SK-N-SH (cell line): ENCODE data around the gene GTF2I. TPM values are rescaled to one million over a fixed set of nuclear protein-coding genes. Genes with fewer than 3 reads are reported as not detected.
"Not testable (repeated sequence)": the region's sequence is repeated elsewhere in the genome, so short reads cannot be mapped to it uniquely, and the experiment has no call there.

Source experiments
- CTCF ChIA-PET: fragments of 300-600, 350-600 bp; formaldehyde crosslinking; extraction: SDS; loops from one replicate; lab custom pipeline; 2021; lab: Yijun Ruan, JAX
- POLR2A ChIA-PET: fragments of 350-600 bp; sonication (Branson Sonifier 250); formaldehyde crosslinking; extraction: SDS; loops from one replicate; lab custom pipeline; 2020; ENCODE audit warnings: antibody characterized with exemption, inconsistent platforms; lab: Yijun Ruan, JAX
- DNase-seq: peaks from one replicate; pipeline ENCODE4 v3.0.0; 2012
- H2AFZ ChIP-seq: fragments of 200-600 bp; sonication (generic); 2 replicates; pipeline ENCODE4 v1.8.1; 2016; ENCODE audit warnings: antibody characterized with exemption, mild to moderate bottlenecking, low read depth
- H3F3A ChIP-seq: fragments of 200-600 bp; sonication (generic); replicated peaks from 2 replicates; pipeline ENCODE3; 2016; ENCODE audit warnings: antibody characterized with exemption, mild to moderate bottlenecking; ENCODE audit not compliant: insufficient read depth
- H3K27ac ChIP-seq, 2 experiments: fragments of 200-500 bp in 1 of 2; fragments of 200-600 bp in 1 of 2; sonication (Bioruptor generic) in 1 of 2; sonication (generic), shearing (Covaris generic) in 1 of 2; 2 replicates each; pipeline versions ENCODE4 v1.5.1 to v1.6.1; 2014 to 2016; ENCODE audit warnings: low read depth in 2 of 2, inconsistent platforms in 1 of 2, low read length in 1 of 2, mild to moderate bottlenecking in 1 of 2, mixed read lengths in 1 of 2
- H3K27me3 ChIP-seq: fragments of 200-600 bp; sonication (generic), shearing (Covaris generic); 2 replicates; pipeline ENCODE4 v1.6.1; 2016; ENCODE audit warnings: mixed run types; ENCODE audit not compliant: insufficient read depth
- H3K36me3 ChIP-seq, 2 experiments: fragments of 200-500 bp in 1 of 2; fragments of 200-600 bp in 1 of 2; sonication (Bioruptor generic) in 1 of 2; sonication (generic) in 1 of 2; replicated peaks in 1 of 2; 2 replicates each; pipeline versions ENCODE3 to v1.5.1; 2014 to 2016; ENCODE audit warnings: low read length in 1 of 2, mild to moderate bottlenecking in 1 of 2; ENCODE audit not compliant: insufficient read depth in 2 of 2, control insufficient read depth in 1 of 2
- H3K4me1 ChIP-seq, 2 experiments: fragments of 200-500 bp in 1 of 2; fragments of 200-600 bp in 1 of 2; sonication (Bioruptor generic) in 1 of 2; sonication (generic), shearing (Covaris generic) in 1 of 2; 2 replicates each; pipeline versions ENCODE4 v1.5.1 to v1.6.1; 2014 to 2016; ENCODE audit warnings: low read depth in 1 of 2, low read length in 1 of 2, mixed run types in 1 of 2; ENCODE audit not compliant: insufficient read depth in 2 of 2, control insufficient read depth in 1 of 2
- H3K4me2 ChIP-seq: fragments of 200-600 bp; sonication (generic), shearing (Covaris generic); 2 replicates; pipeline ENCODE4 v1.6.1; 2017; ENCODE audit warnings: mixed run types
- H3K4me3 ChIP-seq, 2 experiments: fragments of 200-500 bp in 1 of 2; fragments of 200-600 bp in 1 of 2; sonication (Bioruptor generic) in 1 of 2; sonication (generic), shearing (Covaris generic) in 1 of 2; 2 replicates each; pipeline versions ENCODE4 v1.5.1 to v1.8.1; 2014 to 2016; ENCODE audit warnings: low read depth in 2 of 2, inconsistent platforms in 1 of 2, low read length in 1 of 2, mild to moderate bottlenecking in 1 of 2, mixed read lengths in 1 of 2, moderate library complexity in 1 of 2
- H3K79me2 ChIP-seq: fragments of 200-600 bp; sonication (generic); 2 replicates; pipeline ENCODE4 v1.8.1; 2017; ENCODE audit warnings: mild to moderate bottlenecking; ENCODE audit not compliant: insufficient read depth
- H3K9ac ChIP-seq: fragments of 200-600 bp; sonication (generic); 2 replicates; pipeline ENCODE4 v1.6.1; 2017; ENCODE audit warnings: mixed run types
- H3K9me2 ChIP-seq: fragments of 200-600 bp; sonication (generic); 2 replicates; pipeline ENCODE4 v1.6.1; 2017; ENCODE audit warnings: mixed run types
- H3K9me3 ChIP-seq: fragments of 200-600 bp; sonication (generic); 2 replicates; pipeline ENCODE4 v1.6.1; 2017; ENCODE audit warnings: mixed run types, mild to moderate bottlenecking, moderate library complexity
- H4K20me1 ChIP-seq: fragments of 200-600 bp; sonication (generic); 2 replicates; pipeline ENCODE4 v1.6.1; 2017; ENCODE audit warnings: mild to moderate bottlenecking, mixed run types; ENCODE audit not compliant: insufficient read depth
- FOSL2 ChIP-seq: IDR thresholded peaks from 2 replicates; pipeline ENCODE4 v1.4.0; 2012; ENCODE audit warnings: low read depth, mild to moderate bottlenecking, moderate library complexity, borderline replicate concordance
- WGBS: methylation state at CpG from one replicate; pipeline ENCODE4 v1.1.6; 2017; ENCODE audit warnings: low lambda C conversion rate; 5-methylcytosine and 5-hydroxymethylcytosine counted together
- polyA plus RNA-seq, 3 experiments: library from polyadenylated mRNA; depleted of rRNA; stranded (reverse); fragments of >200 nt; gene quantifications; 2 replicates each; pipeline ENCODE4 v1.2.3, GENCODE V29; 2012

The GTF2I gene
- polyA plus RNA-seq, 1 of the 3 experiments (the other 2 are of a cell fraction) = 90.5 TPM

DNA sequence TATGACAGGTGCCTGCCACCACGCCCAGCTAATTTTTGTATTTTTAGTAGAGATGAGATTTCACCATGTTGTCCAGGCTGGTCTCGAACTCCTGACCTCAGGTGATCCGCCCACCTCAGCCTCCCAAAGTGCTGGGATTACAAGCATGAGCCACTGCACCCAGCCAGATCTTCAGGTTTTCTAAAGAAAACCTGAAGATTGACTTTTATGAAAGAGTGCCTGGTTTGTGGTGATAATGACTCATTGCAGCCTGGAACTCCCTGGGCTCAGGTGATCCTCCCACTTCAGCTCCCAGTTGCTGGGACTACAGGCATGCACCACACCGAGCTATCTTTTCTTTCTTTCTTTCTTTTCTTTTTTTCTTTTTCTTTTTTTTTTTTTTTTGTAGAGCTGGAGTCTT is 141.1 kb downstream of the GTF2I start:
- DNase-seq, H3K9me3 ChIP-seq, H4K20me1 ChIP-seq, H3K27me3 ChIP-seq, H3K36me3 ChIP-seq, CTCF ChIA-PET, H3K9ac ChIP-seq, H3K79me2 ChIP-seq, H3K9me2 ChIP-seq, H2AFZ ChIP-seq, H3K4me1 ChIP-seq, H3F3A ChIP-seq, H3K4me3 ChIP-seq, H3K27ac ChIP-seq, POLR2A ChIA-PET, H3K4me2 ChIP-seq: not testable (repeated sequence)
- peak; percentile 12; the same call in 1 of the 2 replicates for TF ChIP-seq FOSL2
- WGBS = 39% methylated on average over 1 of the region's 4 CpGs

Other genes starting within 250 kb of the GTF2I start
- gene GTF2IRD1, start 203.8 kb upstream of the GTF2I start, polyA plus RNA-seq (2012; rRNA removed) = 20.2 and 26.4 TPM in 2 replicates
- gene NCF1, start 116.3 kb downstream of the GTF2I start, polyA plus RNA-seq (2012; rRNA removed) = 0.05 TPM in 1 of 2 replicates, not detected in the other
- gene GTF2IRD2, start 193.9 kb downstream of the GTF2I start, polyA plus RNA-seq (2012; rRNA removed) = 23.6 and 29.5 TPM in 2 replicates